ENCODE measurements around the gene UBIAD1. TPM values are rescaled to one million over a fixed set of nuclear protein-coding genes. Genes with fewer than 3 reads are reported as not detected.

UBIAD1 gene, protein sequence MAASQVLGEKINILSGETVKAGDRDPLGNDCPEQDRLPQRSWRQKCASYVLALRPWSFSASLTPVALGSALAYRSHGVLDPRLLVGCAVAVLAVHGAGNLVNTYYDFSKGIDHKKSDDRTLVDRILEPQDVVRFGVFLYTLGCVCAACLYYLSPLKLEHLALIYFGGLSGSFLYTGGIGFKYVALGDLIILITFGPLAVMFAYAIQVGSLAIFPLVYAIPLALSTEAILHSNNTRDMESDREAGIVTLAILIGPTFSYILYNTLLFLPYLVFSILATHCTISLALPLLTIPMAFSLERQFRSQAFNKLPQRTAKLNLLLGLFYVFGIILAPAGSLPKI
- 10.4 and 12.2 TPM in 2 replicates for total RNA-seq (2014; rRNA removed; shearing (Covaris generic); ENCODE audit: low replicate concordance)

DNA sequence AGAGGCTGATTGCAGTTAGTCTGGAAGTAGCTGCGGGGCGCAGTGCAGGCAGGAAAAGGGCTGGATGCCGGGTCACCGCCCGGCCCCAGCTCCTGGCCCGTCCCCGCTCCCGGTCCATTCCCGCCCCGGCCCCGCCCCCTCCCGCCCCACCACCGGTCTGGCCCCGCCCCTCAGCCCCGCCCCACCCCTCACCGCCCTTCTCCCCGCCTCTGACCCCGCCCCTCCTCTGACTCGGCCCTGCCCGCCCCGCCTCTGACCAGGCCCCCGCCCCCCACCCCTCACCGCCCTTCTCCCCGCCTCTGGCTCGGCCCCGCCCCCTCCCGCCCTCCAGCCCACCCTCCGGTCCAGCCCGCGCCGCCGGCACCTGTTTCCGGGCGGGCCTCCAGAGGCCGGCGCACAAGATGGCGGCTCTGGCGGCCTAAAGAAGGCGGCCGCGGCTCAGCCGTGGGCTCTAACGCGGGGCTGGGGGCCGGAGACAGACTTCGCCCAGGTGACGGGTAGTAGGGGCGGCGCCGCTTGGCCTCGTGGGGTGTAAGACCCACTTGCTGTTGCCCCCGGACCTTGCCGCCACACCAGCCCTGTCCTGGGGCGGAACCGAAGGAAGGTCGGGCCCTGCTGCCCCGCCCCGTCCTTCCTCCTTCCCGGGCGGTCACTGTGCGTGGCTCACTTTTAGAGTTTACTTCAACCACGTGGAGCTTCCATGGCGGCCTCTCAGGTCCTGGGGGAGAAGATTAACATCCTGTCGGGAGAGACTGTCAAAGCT lies at the start of gene UBIAD1:
Gene UBIAD1, plus strand, starts transcription at position 367 of the 763 bp plus-strand sequence. Its CDS starts 334 bp downstream, at position 701.
- Histone ChIP-seq H2AFZ (ENCODE audit: low read length) (peak within 1 kb of the TSS; percentile 60), H3K79me2 (ENCODE audit: low read length) (peaks cover 46% of the 10 kb centered on the region), H3K36me3 (ENCODE audit: insufficient read depth, low read length) (no peaks in the 10 kb centered on the region), H3K27ac (ENCODE audit: low read length) (peak within 1 kb of the TSS; percentile 52), H3K4me2 (ENCODE audit: low read depth, low read length, poor library complexity, severe bottlenecking) (peak within 1 kb of the TSS; percentile 90), H3K4me1 (ENCODE audit: low read length) (peaks cover 24% of the 10 kb centered on the region), H3K27me3 (ENCODE audit: low read length) (no peaks in the 10 kb centered on the region), H3K9me2 (replicated peaks; ENCODE audit: insufficient read depth, low read length) (no peaks in the 10 kb centered on the region), H3K9me3 (ENCODE audit: low read length) (no peaks in the 10 kb centered on the region), H4K20me1 (ENCODE audit: insufficient read depth, low read depth, low read length) (no peaks in the 10 kb centered on the region), H3K4me3 (ENCODE audit: low read length) (peak within 1 kb of the TSS; percentile 84), H3K9ac (ENCODE audit: low read length) (peak within 1 kb of the TSS; percentile 92)
- peak; percentile 96 for DNase-seq

DNA sequence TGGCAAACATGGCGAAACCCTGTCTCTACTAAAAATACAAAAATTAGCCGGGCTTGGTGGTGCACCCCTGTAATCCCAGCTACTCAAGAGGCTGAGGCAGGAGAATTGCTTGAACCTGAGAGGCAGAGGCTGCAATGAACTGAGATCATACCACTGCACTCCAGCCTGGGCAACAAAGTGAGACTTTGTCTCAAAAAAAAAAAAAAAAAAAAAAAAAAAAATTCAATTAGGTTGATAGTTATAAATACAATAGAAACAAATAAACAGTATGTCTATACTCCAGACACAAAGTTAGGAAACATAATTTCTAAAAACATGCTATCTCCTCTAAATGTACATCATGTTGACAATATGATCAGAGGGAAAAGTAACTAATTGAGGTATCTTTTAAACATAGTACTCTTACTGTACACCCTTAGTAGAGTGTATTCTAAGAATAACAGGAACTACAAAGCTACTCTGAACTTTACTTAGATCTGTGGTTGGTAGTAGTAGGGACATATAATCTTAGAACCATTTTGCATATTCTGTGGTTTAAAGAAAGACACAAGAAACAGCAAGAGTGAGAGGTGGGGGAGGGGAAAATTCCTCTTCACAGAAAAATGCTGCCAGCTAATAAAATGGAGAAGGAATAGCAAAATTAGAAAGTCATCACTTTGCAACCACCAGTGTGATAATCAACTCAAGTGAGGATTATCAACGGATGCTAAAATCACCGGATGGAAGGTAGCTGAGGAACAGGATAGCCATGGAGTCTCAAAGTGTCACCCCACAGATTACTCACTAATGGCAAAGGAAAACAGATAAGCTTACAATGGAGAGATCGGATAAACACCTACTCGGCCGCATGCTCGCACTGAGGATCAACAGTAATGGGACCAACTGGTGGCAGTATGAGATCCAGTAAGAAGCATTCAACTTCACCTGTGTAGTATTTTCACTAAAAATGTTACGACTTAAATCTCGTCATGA lies 45.6 kb upstream of the UBIAD1 start:
- Histone ChIP-seq H3K79me2 (ENCODE audit: low read length) (peaks cover 39% of the 10 kb centered on the region), H4K20me1 (ENCODE audit: insufficient read depth, low read depth, low read length) (peaks cover 22% of the 10 kb centered on the region), H3K4me3 (ENCODE audit: low read length) (peak overlapping the region; percentile 48; the same call in 1 of the 2 replicates), H2AFZ (ENCODE audit: low read length) (no peak overlapping the region), H3K9ac (ENCODE audit: low read length) (no peak overlapping the region), H3K9me2 (replicated peaks; ENCODE audit: insufficient read depth, low read length) (no peaks in the 10 kb centered on the region), H3K27ac (ENCODE audit: low read length) (peak overlapping the region; percentile 33; the same call in 1 of the 2 replicates), H3K36me3 (ENCODE audit: insufficient read depth, low read length) (peaks cover 55% of the 10 kb centered on the region), H3K9me3 (ENCODE audit: low read length) (no peaks in the 10 kb centered on the region), H3K4me2 (ENCODE audit: low read depth, low read length, poor library complexity, severe bottlenecking) (peak overlapping the region; percentile 63), H3K27me3 (ENCODE audit: low read length) (no peaks in the 10 kb centered on the region), H3K4me1 (ENCODE audit: low read length) (peaks cover 37% of the 10 kb centered on the region)
- peak; percentile 72 for DNase-seq

DNA sequence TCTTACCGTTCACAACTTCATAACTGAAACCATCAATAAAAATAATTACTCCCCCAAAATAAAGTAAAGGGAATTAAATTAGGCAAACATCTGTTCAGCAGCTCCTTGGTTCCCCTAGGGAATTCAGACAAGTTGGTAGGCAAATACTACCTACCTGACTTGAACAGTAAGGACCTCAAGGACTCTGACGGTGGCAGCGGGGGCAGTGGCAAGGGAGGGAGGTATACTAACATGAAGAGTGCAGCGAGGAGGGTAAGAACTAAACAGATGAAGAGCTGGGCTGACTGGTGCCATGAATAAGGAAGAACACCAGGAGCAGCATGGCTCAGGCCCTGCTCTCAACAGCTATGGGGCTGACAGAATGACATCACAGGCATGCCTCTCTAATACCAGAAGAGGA lies 43.8 kb upstream of the UBIAD1 start:
- Histone ChIP-seq H3K9me2 (replicated peaks; ENCODE audit: insufficient read depth, low read length) (no peaks in the 10 kb centered on the region), H4K20me1 (ENCODE audit: insufficient read depth, low read depth, low read length) (peaks cover 22% of the 10 kb centered on the region), H3K4me1 (ENCODE audit: low read length) (peaks cover 37% of the 10 kb centered on the region), H3K27me3 (ENCODE audit: low read length) (no peaks in the 10 kb centered on the region), H3K79me2 (ENCODE audit: low read length) (peaks cover 29% of the 10 kb centered on the region), H2AFZ (ENCODE audit: low read length) (no peak overlapping the region), H3K4me3 (ENCODE audit: low read length) (0 out of 2 replicates have a peak overlapping the region, but pooled peaks have one; percentile 5), H3K9ac (ENCODE audit: low read length) (no peak overlapping the region), H3K9me3 (ENCODE audit: low read length) (no peaks in the 10 kb centered on the region), H3K27ac (ENCODE audit: low read length) (peak overlapping the region; percentile 70), H3K36me3 (ENCODE audit: insufficient read depth, low read length) (peaks cover 68% of the 10 kb centered on the region), H3K4me2 (ENCODE audit: low read depth, low read length, poor library complexity, severe bottlenecking) (peak overlapping the region; percentile 44)
- peak; percentile 77 for DNase-seq

DNA sequence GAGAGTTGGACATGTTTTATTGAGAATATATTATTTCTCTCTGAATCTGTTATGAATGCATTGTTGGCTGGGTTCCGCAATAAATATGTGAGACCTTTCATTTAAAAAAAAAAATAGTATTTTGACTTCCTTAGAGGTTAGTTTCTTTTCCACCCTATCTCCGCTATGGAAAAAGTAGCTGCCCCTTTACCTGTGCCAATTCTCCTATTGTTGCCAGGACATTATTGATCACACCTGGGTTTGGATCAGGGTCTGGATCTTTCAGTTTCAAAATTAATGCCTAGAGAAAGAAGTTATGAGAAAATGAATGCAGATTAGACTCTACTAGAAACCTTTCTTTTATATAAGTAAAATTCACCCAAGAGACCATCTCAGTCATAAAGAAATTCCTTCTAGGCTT lies 39.8 kb upstream of the UBIAD1 start:
- peaks cover 23% of the 10 kb centered on the region for H3K4me1 ChIP-seq (ENCODE audit: low read length)
- no peaks in the 10 kb centered on the region for H3K27me3 ChIP-seq (ENCODE audit: low read length)
- peaks cover 5% of the 10 kb centered on the region for H4K20me1 ChIP-seq (ENCODE audit: insufficient read depth, low read depth, low read length)
- no peaks in the 10 kb centered on the region for H3K9me3 ChIP-seq (ENCODE audit: low read length)
- H3K9me2 ChIP-seq (replicated peaks; ENCODE audit: insufficient read depth, low read length) = no peaks in the 10 kb centered on the region
- H3K4me2 ChIP-seq (ENCODE audit: low read depth, low read length, poor library complexity, severe bottlenecking) = no peak overlapping the region
- H3K36me3 ChIP-seq (ENCODE audit: insufficient read depth, low read length) = peaks cover 58% of the 10 kb centered on the region
- no peak overlapping the region for H2AFZ ChIP-seq (ENCODE audit: low read length)
- DNase-seq = no peak
- no peak overlapping the region for H3K4me3 ChIP-seq (ENCODE audit: low read length)
- no peak overlapping the region for H3K9ac ChIP-seq (ENCODE audit: low read length)
- H3K27ac ChIP-seq (ENCODE audit: low read length) = no peak overlapping the region
- peaks cover 7% of the 10 kb centered on the region; the same call in 1 of the 2 replicates for H3K79me2 ChIP-seq (ENCODE audit: low read length)

DNA sequence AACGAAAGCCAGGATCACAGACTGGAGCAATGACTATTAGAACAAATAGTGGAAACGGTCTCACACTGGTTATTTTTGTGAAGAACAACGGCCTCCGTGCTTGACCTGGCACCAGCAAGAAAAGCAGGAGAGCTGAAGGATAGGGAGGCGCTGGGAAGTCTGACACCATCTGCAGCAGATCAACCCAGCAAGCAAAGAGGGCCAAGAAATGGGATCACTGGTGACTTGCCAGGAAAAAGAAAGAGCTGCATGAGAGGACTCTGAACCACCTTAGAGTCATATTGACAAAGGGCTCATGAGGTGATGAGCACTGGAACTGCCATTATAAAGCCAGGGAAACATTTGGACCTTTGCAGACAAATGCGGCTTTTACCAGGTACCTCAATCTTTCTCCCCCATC lies 35.6 kb upstream of the UBIAD1 start:
- H3K79me2 ChIP-seq (ENCODE audit: low read length) = no peaks in the 10 kb centered on the region
- no peak overlapping the region for H3K27ac ChIP-seq (ENCODE audit: low read length)
- peaks cover 41% of the 10 kb centered on the region for H3K36me3 ChIP-seq (ENCODE audit: insufficient read depth, low read length)
- no peak overlapping the region for H3K9ac ChIP-seq (ENCODE audit: low read length)
- H3K4me2 ChIP-seq (ENCODE audit: low read depth, low read length, poor library complexity, severe bottlenecking) = no peak overlapping the region
- no peaks in the 10 kb centered on the region for H3K27me3 ChIP-seq (ENCODE audit: low read length)
- DNase-seq = no peak
- no peak overlapping the region for H2AFZ ChIP-seq (ENCODE audit: low read length)
- H4K20me1 ChIP-seq (ENCODE audit: insufficient read depth, low read depth, low read length) = 0 out of 2 replicates have a peak, but pooled peaks cover 3% of the 10 kb centered on the region
- no peak overlapping the region for H3K4me3 ChIP-seq (ENCODE audit: low read length)
- H3K9me2 ChIP-seq (replicated peaks; ENCODE audit: insufficient read depth, low read length) = no peaks in the 10 kb centered on the region
- no peaks in the 10 kb centered on the region for H3K9me3 ChIP-seq (ENCODE audit: low read length)
- peaks cover 5% of the 10 kb centered on the region for H3K4me1 ChIP-seq (ENCODE audit: low read length)

DNA sequence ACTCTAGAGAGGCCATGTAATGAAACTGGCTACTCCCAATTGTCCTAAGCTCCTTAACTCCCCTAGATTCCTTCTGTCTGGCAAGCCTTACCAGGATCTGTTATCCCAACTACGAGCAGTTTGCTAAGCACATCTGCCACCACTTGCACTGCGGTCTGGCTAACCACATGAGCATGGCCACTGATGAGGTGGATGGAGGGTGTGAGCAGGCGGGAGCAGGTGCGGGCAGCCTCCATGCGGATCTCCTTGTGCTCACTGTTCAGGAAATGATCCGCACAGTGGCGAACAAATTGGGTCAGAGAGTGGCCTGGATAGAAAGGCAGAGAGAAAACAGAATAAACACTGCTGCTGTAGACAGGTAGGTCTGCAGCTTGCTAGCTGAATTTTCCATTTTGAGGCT lies 34.7 kb upstream of the UBIAD1 start:
- Histone ChIP-seq H3K27ac (ENCODE audit: low read length) (no peak overlapping the region), H3K9ac (ENCODE audit: low read length) (no peak overlapping the region), H4K20me1 (ENCODE audit: insufficient read depth, low read depth, low read length) (0 out of 2 replicates have a peak, but pooled peaks cover 3% of the 10 kb centered on the region), H3K4me3 (ENCODE audit: low read length) (no peak overlapping the region), H3K79me2 (ENCODE audit: low read length) (no peaks in the 10 kb centered on the region), H3K36me3 (ENCODE audit: insufficient read depth, low read length) (peaks cover 35% of the 10 kb centered on the region), H3K4me2 (ENCODE audit: low read depth, low read length, poor library complexity, severe bottlenecking) (no peak overlapping the region), H3K9me3 (ENCODE audit: low read length) (no peaks in the 10 kb centered on the region), H3K9me2 (replicated peaks; ENCODE audit: insufficient read depth, low read length) (no peaks in the 10 kb centered on the region), H3K27me3 (ENCODE audit: low read length) (no peaks in the 10 kb centered on the region), H3K4me1 (ENCODE audit: low read length) (peaks cover 5% of the 10 kb centered on the region), H2AFZ (ENCODE audit: low read length) (no peak overlapping the region)
- no peak for DNase-seq

DNA sequence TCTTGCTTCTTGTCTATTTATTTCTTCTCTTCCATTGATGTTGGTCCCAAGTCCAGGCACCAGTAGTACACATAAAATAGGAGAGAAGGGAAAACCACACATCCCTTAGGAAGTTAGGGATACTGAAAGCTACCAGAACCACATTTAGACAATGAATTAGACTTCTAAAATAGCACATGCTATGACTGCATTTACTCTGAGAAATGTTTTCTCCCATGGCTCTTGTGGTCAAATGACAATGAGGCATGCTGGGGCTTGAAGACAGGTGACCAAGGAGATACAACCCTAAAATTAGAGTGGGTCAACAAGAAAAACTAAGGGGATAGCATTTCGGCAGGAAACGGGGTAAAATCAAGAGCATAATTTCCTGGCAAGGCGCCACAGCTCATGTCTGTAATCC lies 27.8 kb upstream of the UBIAD1 start:
- Histone ChIP-seq H3K4me2 (ENCODE audit: low read depth, low read length, poor library complexity, severe bottlenecking) (no peak overlapping the region), H3K9ac (ENCODE audit: low read length) (no peak overlapping the region), H3K9me3 (ENCODE audit: low read length) (no peaks in the 10 kb centered on the region), H3K4me3 (ENCODE audit: low read length) (no peak overlapping the region), H3K27me3 (ENCODE audit: low read length) (no peaks in the 10 kb centered on the region), H3K9me2 (replicated peaks; ENCODE audit: insufficient read depth, low read length) (no peaks in the 10 kb centered on the region), H3K36me3 (ENCODE audit: insufficient read depth, low read length) (peaks cover 22% of the 10 kb centered on the region), H2AFZ (ENCODE audit: low read length) (no peak overlapping the region), H4K20me1 (ENCODE audit: insufficient read depth, low read depth, low read length) (0 out of 2 replicates have a peak, but pooled peaks cover 3% of the 10 kb centered on the region), H3K79me2 (ENCODE audit: low read length) (no peaks in the 10 kb centered on the region), H3K27ac (ENCODE audit: low read length) (no peak overlapping the region), H3K4me1 (ENCODE audit: low read length) (peaks cover 5% of the 10 kb centered on the region)
- DNase-seq = no peak

All from Karpas-422 (cell line).